IMR-90 (cell line): Measurements from ENCODE around the gene FITM1.

Source experiments
- BHLHE40 ChIP-seq: fragments of 150-350 bp; IDR thresholded peaks from 2 replicates; pipeline ENCODE4 v1.6.1; 2016; ENCODE audit warnings: mild to moderate bottlenecking, low read depth, low read length
- CEBPB ChIP-seq: IDR thresholded peaks from 2 replicates; pipeline ENCODE4 v1.6.1; 2012; ENCODE audit warnings: low read depth, low read length, improper control_type of control experiment
- FOS ChIP-seq: fragments of 150-350 bp; IDR thresholded peaks from 2 replicates; pipeline ENCODE4 v1.6.1; 2016; ENCODE audit warnings: low read depth, low read length
- MAZ ChIP-seq: IDR thresholded peaks from 2 replicates; pipeline ENCODE4 v1.6.1; 2012; ENCODE audit warnings: low read depth, mild to moderate bottlenecking, low read length, improper control_type of control experiment, moderate library complexity, borderline replicate concordance
- POLR2A ChIP-seq: IDR thresholded peaks from 2 replicates; pipeline ENCODE4 v1.6.1; 2012; ENCODE audit warnings: mild to moderate bottlenecking, low read depth, low read length
- RAD21 ChIP-seq: IDR thresholded peaks from 2 replicates; pipeline ENCODE4 v1.6.1; 2012; ENCODE audit warnings: low read length, improper control_type of control experiment
- RCOR1 ChIP-seq: IDR thresholded peaks from 2 replicates; pipeline ENCODE4 v1.6.1; 2012; ENCODE audit warnings: mild to moderate bottlenecking, low read length, improper control_type of control experiment; ENCODE audit not compliant: insufficient replicate concordance
- RFX5 ChIP-seq: IDR thresholded peaks from 2 replicates; pipeline ENCODE4 v1.8.0; 2012; ENCODE audit warnings: low read depth, mild to moderate bottlenecking, low read length, moderate library complexity
- SMC3 ChIP-seq: fragments of 150-350 bp; IDR thresholded peaks from 2 replicates; pipeline ENCODE4 v1.6.1; 2016; ENCODE audit warnings: low read depth, mild to moderate bottlenecking, antibody characterized with exemption, low read length, moderate library complexity
- TF ChIP-seq, protein P1 (sequence below): conservative IDR thresholded peaks from 2 replicates; pipeline ENCODE4 v1.5.1; 2012; ENCODE audit warnings: mild to moderate bottlenecking, low read depth, low read length, improper control_type of control experiment

DNA sequence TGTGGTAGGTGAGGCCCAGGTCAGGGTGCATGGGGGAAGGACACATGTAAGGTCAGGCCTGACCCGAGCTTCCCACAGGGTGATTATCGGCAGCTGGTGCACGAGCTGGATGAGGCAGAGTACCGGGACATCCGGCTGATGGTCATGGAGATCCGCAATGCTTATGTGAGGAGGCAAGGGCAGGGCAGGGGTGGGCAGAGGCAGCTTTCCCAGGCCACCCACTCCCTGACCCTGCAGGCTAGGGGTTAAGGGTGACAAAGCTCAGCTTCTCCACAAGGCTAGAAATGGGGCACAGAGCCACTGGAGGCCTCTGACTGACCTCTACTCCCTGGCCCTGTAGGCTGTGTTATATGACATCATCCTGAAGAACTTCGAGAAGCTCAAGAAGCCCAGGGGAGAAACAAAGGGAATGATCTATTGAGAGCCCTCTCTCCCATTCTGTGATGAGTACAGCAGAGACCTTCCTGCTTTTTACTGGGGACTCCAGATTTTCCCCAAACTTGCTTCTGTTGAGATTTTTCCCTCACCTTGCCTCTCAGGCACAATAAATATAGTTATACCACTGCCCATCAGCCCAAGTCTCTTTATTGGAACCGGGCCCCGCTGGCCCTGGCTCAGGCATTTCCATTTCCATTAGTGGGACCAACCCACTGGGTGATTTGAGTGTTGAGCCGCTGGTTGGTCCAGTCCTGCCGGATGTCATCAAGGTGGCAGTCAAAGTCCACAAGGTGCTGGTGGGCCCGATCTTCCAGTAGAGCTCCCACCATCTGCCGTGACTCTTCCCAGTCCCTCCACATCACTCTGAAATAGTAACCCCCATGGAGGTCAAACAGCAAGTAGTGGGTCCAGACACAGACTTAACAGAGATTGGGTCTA lies 8.2 kb downstream of the FITM1 start:
- TF ChIP-seq, protein P1, sequence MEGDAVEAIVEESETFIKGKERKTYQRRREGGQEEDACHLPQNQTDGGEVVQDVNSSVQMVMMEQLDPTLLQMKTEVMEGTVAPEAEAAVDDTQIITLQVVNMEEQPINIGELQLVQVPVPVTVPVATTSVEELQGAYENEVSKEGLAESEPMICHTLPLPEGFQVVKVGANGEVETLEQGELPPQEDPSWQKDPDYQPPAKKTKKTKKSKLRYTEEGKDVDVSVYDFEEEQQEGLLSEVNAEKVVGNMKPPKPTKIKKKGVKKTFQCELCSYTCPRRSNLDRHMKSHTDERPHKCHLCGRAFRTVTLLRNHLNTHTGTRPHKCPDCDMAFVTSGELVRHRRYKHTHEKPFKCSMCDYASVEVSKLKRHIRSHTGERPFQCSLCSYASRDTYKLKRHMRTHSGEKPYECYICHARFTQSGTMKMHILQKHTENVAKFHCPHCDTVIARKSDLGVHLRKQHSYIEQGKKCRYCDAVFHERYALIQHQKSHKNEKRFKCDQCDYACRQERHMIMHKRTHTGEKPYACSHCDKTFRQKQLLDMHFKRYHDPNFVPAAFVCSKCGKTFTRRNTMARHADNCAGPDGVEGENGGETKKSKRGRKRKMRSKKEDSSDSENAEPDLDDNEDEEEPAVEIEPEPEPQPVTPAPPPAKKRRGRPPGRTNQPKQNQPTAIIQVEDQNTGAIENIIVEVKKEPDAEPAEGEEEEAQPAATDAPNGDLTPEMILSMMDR, result no peak
- no peak for TF ChIP-seq BHLHE40
- no peak for TF ChIP-seq RFX5
- TF ChIP-seq POLR2A, result no peak
- no peak for TF ChIP-seq FOS
- TF ChIP-seq RAD21, result no peak
- TF ChIP-seq SMC3, result no peak
- no peak for TF ChIP-seq MAZ
- TF ChIP-seq RCOR1, result no peak
- no peak for TF ChIP-seq CEBPB
